RWPE1 (cell line): ENCODE data around the gene PCDH9.

ENCODE experiments used
- CTCF ChIA-PET: fragments of 350-600 bp; sonication (Branson Sonifier 250); formaldehyde crosslinking; extraction: SDS; loops from one replicate; lab custom pipeline; 2021; lab: Yijun Ruan, JAX
- POLR2A ChIA-PET: fragments of 400-600 bp; formaldehyde crosslinking; extraction: SDS; loops from one replicate; lab custom pipeline; 2020; ENCODE audit warnings: antibody characterized with exemption; ENCODE audit not compliant: low non-redundant PET; lab: Yijun Ruan, JAX
- DNase-seq: peaks from one replicate; pipeline ENCODE4 v3.0.0; 2012; ENCODE audit warnings: low spot score
- H3K27ac ChIP-seq: fragments of 450-650 bp; 2 replicates; pipeline ENCODE4 v1.5.1; 2017
- CTCF ChIP-seq: fragments of 450-650 bp; conservative IDR thresholded peaks from 2 replicates; pipeline ENCODE4 v1.5.1; 2017; ENCODE audit warnings: low read depth, mild to moderate bottlenecking

Gene PCDH9

GRCh38 chr13:67064920-67065319 is 165.2 kb downstream of the PCDH9 start:
- no peak for DNase-seq
- POLR2A ChIA-PET, result interaction anchor here (0.7 kb wide), 1 partner anchor 965 kb away, joined by 4 read pairs; no protein-coding TSS in a partner anchor
- TF ChIP-seq CTCF, result no peak
- CTCF ChIA-PET, result no interaction called here
- H3K27ac ChIP-seq, result no peak overlapping the region

- POLR2A ChIA-PET, result no interaction called here
- DNase-seq, result no peak
- CTCF ChIA-PET, result no interaction called here
- H3K27ac ChIP-seq, result no peak overlapping the region
- TF ChIP-seq CTCF, result no peak
Measured at GRCh38 chr13:67063036-67063435, 167.1 kb downstream of the PCDH9 start.

GRCh38 chr13:67062160-67062559 is 168.0 kb downstream of the PCDH9 start:
- DNase-seq, result no peak
- POLR2A ChIA-PET, result no interaction called here
- CTCF ChIA-PET, result no interaction called here
- no peak overlapping the region for H3K27ac ChIP-seq
- no peak for TF ChIP-seq CTCF

GRCh38 chr13:67061750-67062149 is 168.4 kb downstream of the PCDH9 start:
- ChIA-PET POLR2A (no interaction called here), CTCF (no interaction called here)
- no peak for DNase-seq
- TF ChIP-seq CTCF, result no peak
- no peak overlapping the region for H3K27ac ChIP-seq

GRCh38 chr13:67052550-67053490 is 177.3 kb downstream of the PCDH9 start:
- no peak for DNase-seq
- CTCF ChIA-PET, result no interaction called here
- no peak for TF ChIP-seq CTCF
- no peak overlapping the region for H3K27ac ChIP-seq
- POLR2A ChIA-PET, result no interaction called here

GRCh38 chr13:67049744-67050143 is 180.4 kb downstream of the PCDH9 start:
- POLR2A ChIA-PET, result no interaction called here
- no peak for TF ChIP-seq CTCF
- DNase-seq, result no peak
- H3K27ac ChIP-seq, result no peak overlapping the region
- CTCF ChIA-PET, result interaction anchor here (0.6 kb wide), 1 partner anchor 1784 kb away, joined by 3 read pairs; no protein-coding TSS in a partner anchor
